H9 (cell line): ENCODE results near the gene ARL4C. TPM values are rescaled to one million over a fixed set of nuclear protein-coding genes. Genes with fewer than 3 reads are reported as not detected.

Source experiments
- DNase-seq: peaks from one replicate; pipeline ENCODE4 v3.0.0-alpha.2; 2017
- H2AFZ ChIP-seq: one replicate; pipeline ENCODE4 v1.6.1; 2013; ENCODE audit warnings: mild to moderate bottlenecking, low read length, control low read depth, moderate library complexity
- H2AK5ac ChIP-seq: 2 replicates; pipeline ENCODE4 v1.6.1; 2013; ENCODE audit warnings: low read length, control low read depth, mixed read lengths; ENCODE audit not compliant: insufficient read length
- H2BK120ac ChIP-seq: one replicate; pipeline ENCODE4 v1.6.1; 2013; ENCODE audit warnings: low read depth, mild to moderate bottlenecking, low read length, control low read depth, inconsistent platforms; ENCODE audit not compliant: poor library complexity, severe bottlenecking
- H2BK12ac ChIP-seq: 2 replicates; pipeline ENCODE4 v1.6.1; 2013; ENCODE audit warnings: low read length, control low read depth, mixed read lengths, low read depth; ENCODE audit not compliant: insufficient read length
- H2BK15ac ChIP-seq: 2 replicates; pipeline ENCODE4 v1.6.1; 2013; ENCODE audit warnings: low read depth, low read length, control low read depth
- H2BK20ac ChIP-seq: one replicate; pipeline ENCODE4 v1.6.1; 2013; ENCODE audit warnings: low read depth, mild to moderate bottlenecking, low read length, control low read depth, inconsistent platforms; ENCODE audit not compliant: poor library complexity, severe bottlenecking
- H2BK5ac ChIP-seq: 2 replicates; pipeline ENCODE4 v1.6.1; 2013; ENCODE audit warnings: low read length, control low read depth, mixed read lengths; ENCODE audit not compliant: insufficient read length
- H3K14ac ChIP-seq: 2 replicates; pipeline ENCODE4 v1.6.1; 2013; ENCODE audit warnings: low read length, control low read depth; ENCODE audit not compliant: insufficient read depth
- H3K18ac ChIP-seq: 2 replicates; pipeline ENCODE4 v1.6.1; 2013; ENCODE audit warnings: low read depth, mild to moderate bottlenecking, mixed read lengths, low read length, control low read depth; ENCODE audit not compliant: insufficient read length
- H3K23ac ChIP-seq: 2 replicates; pipeline ENCODE4 v1.6.1; 2013; ENCODE audit warnings: low read length, control low read depth, mixed read lengths, low read depth; ENCODE audit not compliant: insufficient read length
- H3K23me2 ChIP-seq: 2 replicates; pipeline ENCODE4 v1.6.1; 2013; ENCODE audit warnings: low read depth, mild to moderate bottlenecking, mixed read lengths, low read length, control low read depth; ENCODE audit not compliant: insufficient read length, poor library complexity, severe bottlenecking
- H3K27ac ChIP-seq: 2 replicates; pipeline ENCODE4 v1.5.1; 2013; ENCODE audit warnings: low read length, control low read depth, mixed read lengths, low read depth; ENCODE audit not compliant: insufficient read length
- H3K27me3 ChIP-seq: 2 replicates; pipeline ENCODE4 v1.6.1; 2013; ENCODE audit warnings: low read length, control low read depth, inconsistent platforms; ENCODE audit not compliant: insufficient read depth
- H3K4ac ChIP-seq: 2 replicates; pipeline ENCODE4 v1.6.1; 2013; ENCODE audit warnings: low read depth, mild to moderate bottlenecking, control low read depth, inconsistent platforms, low read length, moderate library complexity
- H3K4me1 ChIP-seq: 2 replicates; pipeline ENCODE4 v1.6.1; 2013; ENCODE audit warnings: low read length, control low read depth, inconsistent platforms; ENCODE audit not compliant: insufficient read depth
- H3K4me2 ChIP-seq: 2 replicates; pipeline ENCODE4 v1.6.1; 2013; ENCODE audit warnings: low read length, control low read depth, mixed read lengths; ENCODE audit not compliant: insufficient read length, insufficient read depth
- H3K56ac ChIP-seq: 2 replicates; pipeline ENCODE4 v1.6.1; 2013; ENCODE audit warnings: low read depth, mild to moderate bottlenecking, mixed read lengths, low read length, control low read depth; ENCODE audit not compliant: insufficient read length
- H3K79me1 ChIP-seq: 2 replicates; pipeline ENCODE4 v1.6.1; 2013; ENCODE audit warnings: low read depth, mild to moderate bottlenecking, moderate library complexity, low read length, control low read depth, inconsistent platforms; ENCODE audit not compliant: insufficient read depth, poor library complexity, severe bottlenecking
- H3K79me2 ChIP-seq: 2 replicates; pipeline ENCODE4 v1.6.1; 2013; ENCODE audit warnings: low read length, control low read depth, inconsistent platforms; ENCODE audit not compliant: insufficient read depth
- H3K9ac ChIP-seq: 2 replicates; pipeline ENCODE4 v1.6.1; 2013; ENCODE audit warnings: low read length, control low read depth, mixed read lengths; ENCODE audit not compliant: insufficient read length; ENCODE audit errors: extremely low read depth
- H3K9me3 ChIP-seq: one replicate; pipeline ENCODE4 v1.6.1; 2013; ENCODE audit warnings: low read depth, low read length, inconsistent platforms; ENCODE audit not compliant: control insufficient read depth
- H3T11ph ChIP-seq: one replicate; pipeline ENCODE4 v1.6.1; 2013; ENCODE audit warnings: mild to moderate bottlenecking, low read length, control low read depth, inconsistent platforms
- H4K20me1 ChIP-seq: one replicate; pipeline ENCODE4 v1.6.1; 2013; ENCODE audit not compliant: control insufficient read depth, insufficient read length, insufficient read depth
- H4K5ac ChIP-seq: 2 replicates; pipeline ENCODE4 v1.6.1; 2013; ENCODE audit warnings: low read depth, mild to moderate bottlenecking, mixed read lengths, low read length, control low read depth; ENCODE audit not compliant: insufficient read length
- H4K8ac ChIP-seq: replicated peaks from 2 replicates; pipeline ENCODE4 v1.6.1; 2013; ENCODE audit warnings: low read length, control low read depth, mixed read lengths, low read depth; ENCODE audit not compliant: insufficient read length
- H4K91ac ChIP-seq: 2 replicates; pipeline ENCODE4 v1.6.1; 2013; ENCODE audit warnings: low read depth, mild to moderate bottlenecking, moderate library complexity, mixed read lengths, low read length, control low read depth; ENCODE audit not compliant: insufficient read length
- H3K27ac Mint-ChIP-seq, 3 experiments: 2 replicates in 2 of 3; 3 replicates in 1 of 3; pipeline ENCODE4 v1.8.0; 2020 to 2021; ENCODE audit warnings: mixed read lengths in 3 of 3, mild to moderate bottlenecking in 1 of 3, moderate library complexity in 1 of 3
- H3K27me3 Mint-ChIP-seq: 2 replicates; pipeline ENCODE4 v1.8.0; 2021; ENCODE audit warnings: low read depth, mild to moderate bottlenecking, moderate library complexity, mixed read lengths
- H3K36me3 Mint-ChIP-seq, 3 experiments: 2 replicates in 2 of 3; 3 replicates in 1 of 3; pipeline ENCODE4 v1.8.0; 2020 to 2021; ENCODE audit warnings: low read depth in 3 of 3, mixed read lengths in 3 of 3; ENCODE audit not compliant: insufficient read depth in 1 of 3
- H3K4me1 Mint-ChIP-seq, 2 experiments: 2 replicates each; pipeline ENCODE4 v1.8.0; 2020; ENCODE audit warnings: mixed read lengths in 2 of 2
- H3K4me3 Mint-ChIP-seq, 2 experiments: 2 replicates in 1 of 2; 3 replicates in 1 of 2; pipeline ENCODE4 v1.8.0; 2020 to 2021; ENCODE audit warnings: mild to moderate bottlenecking in 2 of 2, mixed read lengths in 2 of 2, moderate library complexity in 1 of 2
- H3K9me3 Mint-ChIP-seq, 2 experiments: 2 replicates in 1 of 2; 3 replicates in 1 of 2; pipeline ENCODE4 v1.8.0; 2020; ENCODE audit warnings: mild to moderate bottlenecking in 2 of 2, mixed read lengths in 2 of 2, moderate library complexity in 1 of 2
- CTCF ChIP-seq: fragments of 200-600 bp; sonication (generic); conservative IDR thresholded peaks from 3 replicates; pipeline ENCODE4 v1.8.0; 2021; ENCODE audit warnings: antibody characterized with exemption, mild to moderate bottlenecking
- WGBS: extraction: QIAGEN DNeasy Blood & Tissue Kit; methylation state at CpG from one replicate; pipeline ENCODE4 v1.1.7; 2013; ENCODE audit warnings: missing lambda C conversion rate, low lambda C conversion rate, mixed read lengths; ENCODE audit not compliant: insufficient read length; ENCODE audit errors: extremely low coverage; 5-methylcytosine and 5-hydroxymethylcytosine counted together
- total RNA-seq: library from RNA; stranded (reverse); gene quantifications from 2 replicates; pipeline ENCODE4 v1.2.1, GENCODE V29; 2021

Gene ARL4C
- total RNA-seq, 1 experiment from 2014 or later, result 12.0 TPM

- Histone ChIP-seq H2AFZ (no peak overlapping the region), H2BK5ac (no peak overlapping the region), H3K18ac (no peak overlapping the region), H3K56ac (no peak overlapping the region), H4K5ac (no peak overlapping the region), H4K8ac (no peak overlapping the region), H3K23me2 (no peaks in the 10 kb centered on the region), H3K79me2 (no peaks in the 10 kb centered on the region), H2BK20ac (no peak overlapping the region), H3K9me3 (no peaks in the 10 kb centered on the region), H3K4me1 (no peaks in the 10 kb centered on the region), H2BK12ac (no peak overlapping the region), H4K91ac (no peak overlapping the region), H3K4me2 (no peak overlapping the region), H3K14ac (no peak overlapping the region), H4K20me1 (no peaks in the 10 kb centered on the region), H3K27ac (no peak overlapping the region), H3K23ac (no peak overlapping the region), H3K9ac (no peak overlapping the region), H2BK120ac (no peak overlapping the region), H3K27me3 (no peaks in the 10 kb centered on the region), H2BK15ac (no peak overlapping the region), H3K79me1 (no peaks in the 10 kb centered on the region), H2AK5ac (no peak overlapping the region), H3K4ac (no peak overlapping the region), H3T11ph (no peak overlapping the region)
- Mint-ChIP-seq H3K27ac (no peak overlapping the region), H3K4me3 (no peak overlapping the region), H3K4me1 (peaks cover 0 to 2% of the 10 kb centered on the region in 2 experiments; a peak in 1 of 4 replicates), H3K27me3 (peaks cover 15% of the 10 kb centered on the region), H3K36me3 (no peaks in the 10 kb centered on the region; a peak in 3 of 7 replicates), H3K9me3 (peaks cover 2 to 3% of the 10 kb centered on the region in 2 experiments; a peak in 3 of 5 replicates)
- no peak for TF ChIP-seq CTCF
- no peak for DNase-seq
- no CpG with 5 or more reads among the region's 4 CpGs for WGBS
These were observed 29.6 kb downstream of the ARL4C start for GRCh38 chr2:234467289-234467688.
